Naive thymus-derived CD8-positive, alpha-beta T cell (primary cell): ENCODE data around the gene BCL11A. TPM values are rescaled to one million over a fixed set of nuclear protein-coding genes. Genes with fewer than 3 reads are reported as not detected.
A peak's percentile ranks its signal among the peaks of the same experiment; 100 is the strongest.

Source experiments
- ATAC-seq, 2 donors: fragments of 150-1000 bp; cut with Tn5 transposase in 1 of 2; sonication (Bioruptor Pico), chemical (Tn5 transposase) in 1 of 2; 1 replicate in 1 of 2; 2 replicates in 1 of 2; pipeline ENCODE4 v1.10.0; 2021; ENCODE audit warnings: mild to moderate bottlenecking in 2 of 2, moderate library complexity in 2 of 2
- POLR2A ChIA-PET: fragments of 350-600 bp; sonication (Branson Sonifier 250); formaldehyde crosslinking; loops from one replicate; lab custom pipeline; 2021; ENCODE audit warnings: antibody characterized with exemption; lab: Charles Lee
- DNase-seq, 10 donors: peaks; one replicate each; pipeline versions ENCODE4 v3.0.0 to v3.0.0-alpha.2; 2020 to 2022
- H3K27ac Mint-ChIP-seq, 10 donors: one replicate each; pipeline ENCODE4 v1.8.0; 2020 to 2022; ENCODE audit warnings: mild to moderate bottlenecking in 10 of 10, mixed read lengths in 10 of 10, moderate library complexity in 4 of 10, inconsistent platforms in 1 of 10
- H3K27me3 Mint-ChIP-seq, 5 donors: one replicate each; pipeline ENCODE4 v1.8.0; 2021 to 2022; ENCODE audit warnings: mixed read lengths in 5 of 5
- H3K36me3 Mint-ChIP-seq, 3 donors: one replicate each; pipeline ENCODE4 v1.8.0; 2020 to 2022; ENCODE audit warnings: mixed read lengths in 3 of 3, mild to moderate bottlenecking in 2 of 3, inconsistent platforms in 1 of 3
- H3K4me1 Mint-ChIP-seq, 4 donors: one replicate each; pipeline ENCODE4 v1.8.0; 2021 to 2022; ENCODE audit warnings: mixed read lengths in 4 of 4
- H3K4me3 Mint-ChIP-seq, 10 donors: one replicate each; pipeline ENCODE4 v1.8.0; 2020 to 2022; ENCODE audit warnings: mild to moderate bottlenecking in 10 of 10, mixed read lengths in 10 of 10, moderate library complexity in 6 of 10, inconsistent platforms in 1 of 10
- H3K9me3 Mint-ChIP-seq, 9 donors: one replicate each; pipeline ENCODE4 v1.8.0; 2020 to 2022; ENCODE audit warnings: mixed read lengths in 9 of 9, mild to moderate bottlenecking in 3 of 9, inconsistent platforms in 1 of 9, moderate library complexity in 1 of 9
- polyA plus RNA-seq, 3 donors: library from polyadenylated mRNA; unstranded; fragments of 300-500 nt; fragmentation: Illumina TruSeq; gene quantifications; one replicate each; pipeline ENCODE4 v1.2.3, GENCODE V29; 2021
- total RNA-seq, 8 experiments: library from RNA in 2 of 8; stranded (reverse) in 2 of 8; gene quantifications; one replicate each; pipeline ENCODE4 v1.2.3 and lab custom pipeline; 2021 to 2026

Gene BCL11A
- total and polyA plus RNA-seq, 5 experiments from 2014 or later, result 0.64 to 11.6 (median 1.4) TPM

- H3K27ac Mint-ChIP-seq, result no peak overlapping the region
- H3K4me1 Mint-ChIP-seq, result peaks cover 0 to 49% (median 1%) of the 10 kb centered on the region in 4 donors
- DNase-seq, result no peak
- H3K27me3 Mint-ChIP-seq, result peaks cover 0 to 14% (median 0%) of the 10 kb centered on the region in 5 donors
- no peak for ATAC-seq
- no peak overlapping the region for H3K4me3 Mint-ChIP-seq
- POLR2A ChIA-PET, result no interaction called here
- H3K36me3 Mint-ChIP-seq, result no peaks in the 10 kb centered on the region
- H3K9me3 Mint-ChIP-seq, result no peaks in the 10 kb centered on the region
Observed at GRCh38 chr2:60519231-60519863, 34.1 kb downstream of the BCL11A start.

DNA sequence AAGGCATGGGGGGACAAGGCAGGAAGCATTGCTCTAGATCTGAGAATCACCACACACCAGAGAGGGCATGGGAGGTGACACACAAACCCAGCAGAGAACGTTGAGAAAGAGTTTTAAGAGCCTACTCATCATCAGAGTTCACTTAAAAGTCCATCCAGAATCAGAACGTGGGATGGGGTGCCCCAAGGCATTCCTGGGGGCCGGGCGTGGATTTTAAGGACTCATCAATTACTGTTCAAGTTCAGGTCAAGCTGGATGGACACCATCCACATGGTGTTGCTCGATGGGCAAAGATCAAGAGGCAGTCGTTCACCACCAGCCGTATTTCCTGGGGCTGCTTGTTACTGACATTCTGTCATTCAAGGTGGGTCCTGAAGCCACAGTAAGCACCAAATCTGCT is 34.9 kb downstream of the BCL11A start:
- H3K27me3 Mint-ChIP-seq, result peaks cover 0 to 15% (median under 1%) of the 10 kb centered on the region in 5 donors
- no peak overlapping the region for H3K27ac Mint-ChIP-seq
- H3K4me1 Mint-ChIP-seq, result peaks cover 0 to 49% (median 1%) of the 10 kb centered on the region in 4 donors
- ATAC-seq, result no peak
- no peak for DNase-seq
- H3K36me3 Mint-ChIP-seq, result no peaks in the 10 kb centered on the region
- no peaks in the 10 kb centered on the region for H3K9me3 Mint-ChIP-seq
- POLR2A ChIA-PET, result no interaction called here
- no peak overlapping the region for H3K4me3 Mint-ChIP-seq

GRCh38 chr2:60517446-60517845 is 36.0 kb downstream of the BCL11A start:
- POLR2A ChIA-PET, result interaction anchor here (0.6 kb wide), 1 partner anchor 33 kb away, joined by 3 read pairs; no protein-coding TSS in a partner anchor
- Mint-ChIP-seq H3K4me3 (no peak overlapping the region), H3K4me1 (peaks cover 0 to 57% (median 1%) of the 10 kb centered on the region in 4 donors), H3K27ac (no peak overlapping the region), H3K36me3 (no peaks in the 10 kb centered on the region), H3K27me3 (peaks cover 0 to 24% (median 4%) of the 10 kb centered on the region in 5 donors), H3K9me3 (no peaks in the 10 kb centered on the region)
- DNase-seq, result no peak
- no peak for ATAC-seq

DNA sequence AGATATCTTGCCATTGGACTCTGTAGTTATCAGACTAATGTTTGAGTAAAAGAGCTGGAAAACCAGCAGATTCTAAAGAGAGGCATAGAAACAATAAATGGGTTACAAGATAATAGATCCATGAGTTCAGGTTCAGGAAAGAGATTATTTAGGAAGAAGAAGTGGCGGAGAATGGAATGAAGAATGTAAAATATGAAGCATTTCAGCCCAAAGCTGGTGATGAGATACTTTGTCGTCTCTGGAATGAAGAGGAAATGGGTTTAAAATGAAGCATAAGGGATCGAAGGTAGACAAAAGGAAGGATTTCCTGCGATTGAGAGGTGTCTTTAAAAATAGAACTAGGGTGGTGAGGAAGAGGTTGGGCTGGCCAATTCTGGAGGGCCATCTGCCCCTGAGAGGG is 36.6 kb downstream of the BCL11A start:
- peaks cover 0 to 22% (median 4%) of the 10 kb centered on the region in 5 donors for H3K27me3 Mint-ChIP-seq
- no peak for DNase-seq
- POLR2A ChIA-PET, result interaction anchor here (0.6 kb wide), 2 partner anchors 10 to 34 kb away, joined by 3 to 4 read pairs; no protein-coding TSS in a partner anchor

GRCh38 chr2:60516383-60516811 is 37.1 kb downstream of the BCL11A start:
- POLR2A ChIA-PET, result interaction anchor here (0.6 kb wide), 1 partner anchor 9 kb away, joined by 4 read pairs; no protein-coding TSS in a partner anchor
- no peak overlapping the region for H3K4me3 Mint-ChIP-seq
- DNase-seq (no peak), ATAC-seq (no peak)
- H3K9me3 Mint-ChIP-seq, result no peaks in the 10 kb centered on the region
- peaks cover 0 to 18% (median 4%) of the 10 kb centered on the region in 5 donors for H3K27me3 Mint-ChIP-seq
- peak overlapping the region in 1 of 10 donors; percentile 9 for H3K27ac Mint-ChIP-seq
- H3K36me3 Mint-ChIP-seq, result no peaks in the 10 kb centered on the region
- peaks cover 0 to 64% (median 1%) of the 10 kb centered on the region in 4 donors for H3K4me1 Mint-ChIP-seq

More for the DNA sequence above, 36.6 kb downstream of the BCL11A start:
- H3K4me3 Mint-ChIP-seq, result peak overlapping the region in 1 of 10 donors; percentile 1
- H3K27ac Mint-ChIP-seq, result peak overlapping the region in 1 of 10 donors; percentile 9
- H3K36me3 Mint-ChIP-seq, result no peaks in the 10 kb centered on the region
- no peak for ATAC-seq
- peaks cover 0 to 61% (median 1%) of the 10 kb centered on the region in 4 donors for H3K4me1 Mint-ChIP-seq
- no peaks in the 10 kb centered on the region for H3K9me3 Mint-ChIP-seq

DNA sequence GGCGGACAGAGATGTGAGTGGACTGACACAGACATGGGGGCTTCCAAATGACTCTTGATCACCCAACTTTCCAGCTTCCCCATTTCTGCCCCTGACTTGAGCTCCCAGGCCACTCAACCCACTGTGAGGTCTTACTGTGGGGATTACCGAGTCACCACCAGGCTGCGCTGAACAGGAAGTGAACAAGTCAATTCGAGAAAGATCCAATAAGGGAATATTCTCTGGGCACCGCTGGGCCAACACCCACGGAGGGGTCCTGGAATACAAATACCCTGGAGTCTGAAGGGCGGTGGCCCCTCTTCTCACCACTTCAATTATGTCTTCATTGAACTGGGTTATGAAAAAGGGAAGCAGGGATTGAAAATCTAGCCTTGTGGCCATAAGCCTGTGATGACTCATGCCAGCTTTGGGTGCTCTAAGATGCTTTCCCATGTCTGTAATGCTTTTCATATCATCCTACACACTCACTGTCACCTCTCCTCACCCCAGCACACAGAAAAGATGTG is 37.7 kb downstream of the BCL11A start:
- Mint-ChIP-seq H3K4me1 (peaks cover 0 to 68% (median 1%) of the 10 kb centered on the region in 4 donors), H3K4me3 (peak overlapping the region in 1 of 10 donors; percentile 11), H3K27me3 (peaks cover 0 to 18% (median 4%) of the 10 kb centered on the region in 5 donors), H3K9me3 (no peaks in the 10 kb centered on the region), H3K27ac (peak overlapping the region in 2 of 10 donors; percentile 9 to 30), H3K36me3 (no peaks in the 10 kb centered on the region)
- ATAC-seq (peak in 1 of 2 donors; percentile 46), DNase-seq (peak in 1 of 10 donors; percentile 13)
- POLR2A ChIA-PET, result interaction anchor here (0.6 kb wide), 1 partner anchor 789 kb away, joined by 3 read pairs; no protein-coding TSS in a partner anchor

- POLR2A ChIA-PET, result no interaction called here
- peaks cover 0 to 72% (median 1%) of the 10 kb centered on the region in 4 donors for H3K4me1 Mint-ChIP-seq
- DNase-seq (no peak), ATAC-seq (no peak)
- no peak overlapping the region for H3K27ac Mint-ChIP-seq
- H3K4me3 Mint-ChIP-seq, result no peak overlapping the region
- no peaks in the 10 kb centered on the region for H3K36me3 Mint-ChIP-seq
- H3K9me3 Mint-ChIP-seq, result no peaks in the 10 kb centered on the region
- peaks cover 4 to 28% (median 7%) of the 10 kb centered on the region in 5 donors for H3K27me3 Mint-ChIP-seq
Observed at GRCh38 chr2:60513996-60514395, 39.5 kb downstream of the BCL11A start.

- Mint-ChIP-seq H3K4me3 (no peak overlapping the region), H3K27ac (peak overlapping the region in 2 of 10 donors; percentile 56 to 60), H3K27me3 (peaks cover 4 to 28% (median 7%) of the 10 kb centered on the region in 5 donors), H3K36me3 (no peaks in the 10 kb centered on the region), H3K9me3 (no peaks in the 10 kb centered on the region), H3K4me1 (peaks cover 0 to 70% (median 1%) of the 10 kb centered on the region in 4 donors)
- DNase-seq (no peak), ATAC-seq (no peak)
- POLR2A ChIA-PET, result no interaction called here
Observed at GRCh38 chr2:60513191-60513590, 40.3 kb downstream of the BCL11A start.

DNA sequence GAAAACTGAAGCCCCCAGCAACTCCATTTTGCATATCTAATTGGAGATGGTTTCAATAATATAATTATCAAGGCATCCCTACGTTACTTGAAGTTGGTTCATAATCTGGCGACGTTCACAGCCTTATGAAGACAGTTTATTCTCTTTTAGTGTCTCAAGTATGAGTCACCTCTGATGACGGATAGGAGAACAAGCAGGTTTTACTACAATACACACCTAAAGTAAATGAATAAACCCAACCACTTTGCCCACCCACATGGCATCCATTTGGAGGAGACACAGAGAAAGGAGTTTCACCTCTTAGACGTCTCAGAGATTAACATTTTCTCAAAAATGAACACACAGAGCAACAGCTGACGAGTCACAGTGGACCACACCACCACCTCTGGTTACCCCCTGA is 40.8 kb downstream of the BCL11A start:
- no peak overlapping the region for H3K4me3 Mint-ChIP-seq
- peaks cover 4 to 28% (median 7%) of the 10 kb centered on the region in 5 donors for H3K27me3 Mint-ChIP-seq
- H3K36me3 Mint-ChIP-seq, result no peaks in the 10 kb centered on the region
- H3K9me3 Mint-ChIP-seq, result no peaks in the 10 kb centered on the region
- H3K27ac Mint-ChIP-seq, result peak overlapping the region in 1 of 10 donors; percentile 56
- ATAC-seq (no peak), DNase-seq (no peak)
- POLR2A ChIA-PET, result no interaction called here
- H3K4me1 Mint-ChIP-seq, result peaks cover 0 to 74% (median 1%) of the 10 kb centered on the region in 4 donors

GRCh38 chr2:60512062-60512622 is 41.3 kb downstream of the BCL11A start:
- peaks cover 4 to 28% (median 7%) of the 10 kb centered on the region in 5 donors for H3K27me3 Mint-ChIP-seq
- peak overlapping the region in 1 of 10 donors; percentile 13 for H3K4me3 Mint-ChIP-seq
- no peaks in the 10 kb centered on the region for H3K9me3 Mint-ChIP-seq
- POLR2A ChIA-PET, result no interaction called here
- H3K27ac Mint-ChIP-seq, result peak overlapping the region in 2 of 10 donors; percentile 56 to 72
- DNase-seq, result no peak
- no peaks in the 10 kb centered on the region for H3K36me3 Mint-ChIP-seq
- H3K4me1 Mint-ChIP-seq, result peaks cover 0 to 78% (median 2%) of the 10 kb centered on the region in 4 donors
- ATAC-seq, result no peak

- POLR2A ChIA-PET, result interaction anchor here (0.9 kb wide), 1 partner anchor 94 kb away, joined by 3 read pairs; no protein-coding TSS in a partner anchor
Observed at GRCh38 chr2:60510713-60511112, 42.7 kb downstream of the BCL11A start.

GRCh38 chr2:60509066-60509465 is 44.4 kb downstream of the BCL11A start:
- Mint-ChIP-seq H3K36me3 (no peaks in the 10 kb centered on the region), H3K27ac (peak overlapping the region in 1 of 10 donors; percentile 67), H3K4me1 (peaks cover 0 to 78% (median 2%) of the 10 kb centered on the region in 4 donors), H3K4me3 (no peak overlapping the region), H3K27me3 (peaks cover 4 to 32% (median 16%) of the 10 kb centered on the region in 5 donors), H3K9me3 (no peaks in the 10 kb centered on the region)
- DNase-seq (no peak), ATAC-seq (no peak)
- POLR2A ChIA-PET, result no interaction called here

More at GRCh38 chr2:60510713-60511112, 42.7 kb downstream of the BCL11A start:
- H3K27me3 Mint-ChIP-seq, result peaks cover 4 to 28% (median 9%) of the 10 kb centered on the region in 5 donors
- H3K27ac Mint-ChIP-seq, result no peak overlapping the region
- ATAC-seq (no peak), DNase-seq (no peak)
- peaks cover 0 to 76% (median 3%) of the 10 kb centered on the region in 4 donors for H3K4me1 Mint-ChIP-seq
- H3K9me3 Mint-ChIP-seq, result no peaks in the 10 kb centered on the region
- H3K36me3 Mint-ChIP-seq, result no peaks in the 10 kb centered on the region
- H3K4me3 Mint-ChIP-seq, result no peak overlapping the region
